H9 (cell line): ENCODE measurements around the gene MEIS2. TPM values are rescaled to one million over a fixed set of nuclear protein-coding genes. Genes with fewer than 3 reads are reported as not detected.

Source experiments
- DNase-seq: peaks from one replicate; pipeline ENCODE4 v3.0.0-alpha.2; 2017
- H2AFZ ChIP-seq: one replicate; pipeline ENCODE4 v1.6.1; 2013; ENCODE audit warnings: mild to moderate bottlenecking, low read length, control low read depth, moderate library complexity
- H2AK5ac ChIP-seq: 2 replicates; pipeline ENCODE4 v1.6.1; 2013; ENCODE audit warnings: low read length, control low read depth, mixed read lengths; ENCODE audit not compliant: insufficient read length
- H2BK120ac ChIP-seq: one replicate; pipeline ENCODE4 v1.6.1; 2013; ENCODE audit warnings: low read depth, mild to moderate bottlenecking, low read length, control low read depth, inconsistent platforms; ENCODE audit not compliant: poor library complexity, severe bottlenecking
- H2BK12ac ChIP-seq: 2 replicates; pipeline ENCODE4 v1.6.1; 2013; ENCODE audit warnings: low read length, control low read depth, mixed read lengths, low read depth; ENCODE audit not compliant: insufficient read length
- H2BK15ac ChIP-seq: 2 replicates; pipeline ENCODE4 v1.6.1; 2013; ENCODE audit warnings: low read depth, low read length, control low read depth
- H2BK20ac ChIP-seq: one replicate; pipeline ENCODE4 v1.6.1; 2013; ENCODE audit warnings: low read depth, mild to moderate bottlenecking, low read length, control low read depth, inconsistent platforms; ENCODE audit not compliant: poor library complexity, severe bottlenecking
- H2BK5ac ChIP-seq: 2 replicates; pipeline ENCODE4 v1.6.1; 2013; ENCODE audit warnings: low read length, control low read depth, mixed read lengths; ENCODE audit not compliant: insufficient read length
- H3K14ac ChIP-seq: 2 replicates; pipeline ENCODE4 v1.6.1; 2013; ENCODE audit warnings: low read length, control low read depth; ENCODE audit not compliant: insufficient read depth
- H3K18ac ChIP-seq: 2 replicates; pipeline ENCODE4 v1.6.1; 2013; ENCODE audit warnings: low read depth, mild to moderate bottlenecking, mixed read lengths, low read length, control low read depth; ENCODE audit not compliant: insufficient read length
- H3K23ac ChIP-seq: 2 replicates; pipeline ENCODE4 v1.6.1; 2013; ENCODE audit warnings: low read length, control low read depth, mixed read lengths, low read depth; ENCODE audit not compliant: insufficient read length
- H3K23me2 ChIP-seq: 2 replicates; pipeline ENCODE4 v1.6.1; 2013; ENCODE audit warnings: low read depth, mild to moderate bottlenecking, mixed read lengths, low read length, control low read depth; ENCODE audit not compliant: insufficient read length, poor library complexity, severe bottlenecking
- H3K27ac ChIP-seq: 2 replicates; pipeline ENCODE4 v1.5.1; 2013; ENCODE audit warnings: low read length, control low read depth, mixed read lengths, low read depth; ENCODE audit not compliant: insufficient read length
- H3K27me3 ChIP-seq: 2 replicates; pipeline ENCODE4 v1.6.1; 2013; ENCODE audit warnings: low read length, control low read depth, inconsistent platforms; ENCODE audit not compliant: insufficient read depth
- H3K4ac ChIP-seq: 2 replicates; pipeline ENCODE4 v1.6.1; 2013; ENCODE audit warnings: low read depth, mild to moderate bottlenecking, control low read depth, inconsistent platforms, low read length, moderate library complexity
- H3K4me1 ChIP-seq: 2 replicates; pipeline ENCODE4 v1.6.1; 2013; ENCODE audit warnings: low read length, control low read depth, inconsistent platforms; ENCODE audit not compliant: insufficient read depth
- H3K4me2 ChIP-seq: 2 replicates; pipeline ENCODE4 v1.6.1; 2013; ENCODE audit warnings: low read length, control low read depth, mixed read lengths; ENCODE audit not compliant: insufficient read length, insufficient read depth
- H3K56ac ChIP-seq: 2 replicates; pipeline ENCODE4 v1.6.1; 2013; ENCODE audit warnings: low read depth, mild to moderate bottlenecking, mixed read lengths, low read length, control low read depth; ENCODE audit not compliant: insufficient read length
- H3K79me1 ChIP-seq: 2 replicates; pipeline ENCODE4 v1.6.1; 2013; ENCODE audit warnings: low read depth, mild to moderate bottlenecking, moderate library complexity, low read length, control low read depth, inconsistent platforms; ENCODE audit not compliant: insufficient read depth, poor library complexity, severe bottlenecking
- H3K79me2 ChIP-seq: 2 replicates; pipeline ENCODE4 v1.6.1; 2013; ENCODE audit warnings: low read length, control low read depth, inconsistent platforms; ENCODE audit not compliant: insufficient read depth
- H3K9ac ChIP-seq: 2 replicates; pipeline ENCODE4 v1.6.1; 2013; ENCODE audit warnings: low read length, control low read depth, mixed read lengths; ENCODE audit not compliant: insufficient read length; ENCODE audit errors: extremely low read depth
- H3K9me3 ChIP-seq: one replicate; pipeline ENCODE4 v1.6.1; 2013; ENCODE audit warnings: low read depth, low read length, inconsistent platforms; ENCODE audit not compliant: control insufficient read depth
- H3T11ph ChIP-seq: one replicate; pipeline ENCODE4 v1.6.1; 2013; ENCODE audit warnings: mild to moderate bottlenecking, low read length, control low read depth, inconsistent platforms
- H4K20me1 ChIP-seq: one replicate; pipeline ENCODE4 v1.6.1; 2013; ENCODE audit not compliant: control insufficient read depth, insufficient read length, insufficient read depth
- H4K5ac ChIP-seq: 2 replicates; pipeline ENCODE4 v1.6.1; 2013; ENCODE audit warnings: low read depth, mild to moderate bottlenecking, mixed read lengths, low read length, control low read depth; ENCODE audit not compliant: insufficient read length
- H4K8ac ChIP-seq: replicated peaks from 2 replicates; pipeline ENCODE4 v1.6.1; 2013; ENCODE audit warnings: low read length, control low read depth, mixed read lengths, low read depth; ENCODE audit not compliant: insufficient read length
- H4K91ac ChIP-seq: 2 replicates; pipeline ENCODE4 v1.6.1; 2013; ENCODE audit warnings: low read depth, mild to moderate bottlenecking, moderate library complexity, mixed read lengths, low read length, control low read depth; ENCODE audit not compliant: insufficient read length
- H3K27ac Mint-ChIP-seq, 3 experiments: 2 replicates in 2 of 3; 3 replicates in 1 of 3; pipeline ENCODE4 v1.8.0; 2020 to 2021; ENCODE audit warnings: mixed read lengths in 3 of 3, mild to moderate bottlenecking in 1 of 3, moderate library complexity in 1 of 3
- H3K27me3 Mint-ChIP-seq: 2 replicates; pipeline ENCODE4 v1.8.0; 2021; ENCODE audit warnings: low read depth, mild to moderate bottlenecking, moderate library complexity, mixed read lengths
- H3K36me3 Mint-ChIP-seq, 3 experiments: 2 replicates in 2 of 3; 3 replicates in 1 of 3; pipeline ENCODE4 v1.8.0; 2020 to 2021; ENCODE audit warnings: low read depth in 3 of 3, mixed read lengths in 3 of 3; ENCODE audit not compliant: insufficient read depth in 1 of 3
- H3K4me1 Mint-ChIP-seq, 2 experiments: 2 replicates each; pipeline ENCODE4 v1.8.0; 2020; ENCODE audit warnings: mixed read lengths in 2 of 2
- H3K4me3 Mint-ChIP-seq, 2 experiments: 2 replicates in 1 of 2; 3 replicates in 1 of 2; pipeline ENCODE4 v1.8.0; 2020 to 2021; ENCODE audit warnings: mild to moderate bottlenecking in 2 of 2, mixed read lengths in 2 of 2, moderate library complexity in 1 of 2
- H3K9me3 Mint-ChIP-seq, 2 experiments: 2 replicates in 1 of 2; 3 replicates in 1 of 2; pipeline ENCODE4 v1.8.0; 2020; ENCODE audit warnings: mild to moderate bottlenecking in 2 of 2, mixed read lengths in 2 of 2, moderate library complexity in 1 of 2
- WGBS: extraction: QIAGEN DNeasy Blood & Tissue Kit; methylation state at CpG from one replicate; pipeline ENCODE4 v1.1.7; 2013; ENCODE audit warnings: missing lambda C conversion rate, low lambda C conversion rate, mixed read lengths; ENCODE audit not compliant: insufficient read length; ENCODE audit errors: extremely low coverage; 5-methylcytosine and 5-hydroxymethylcytosine counted together
- total RNA-seq: library from RNA; stranded (reverse); gene quantifications from 2 replicates; pipeline ENCODE4 v1.2.1, GENCODE V29; 2021
- TF ChIP-seq, protein P1 (sequence below): fragments of 200-600 bp; sonication (generic); conservative IDR thresholded peaks from 3 replicates; pipeline ENCODE4 v1.8.0; 2021; ENCODE audit warnings: antibody characterized with exemption, mild to moderate bottlenecking

The MEIS2 gene
- total RNA-seq, 1 experiment from 2014 or later, result 0.35 TPM

DNA sequence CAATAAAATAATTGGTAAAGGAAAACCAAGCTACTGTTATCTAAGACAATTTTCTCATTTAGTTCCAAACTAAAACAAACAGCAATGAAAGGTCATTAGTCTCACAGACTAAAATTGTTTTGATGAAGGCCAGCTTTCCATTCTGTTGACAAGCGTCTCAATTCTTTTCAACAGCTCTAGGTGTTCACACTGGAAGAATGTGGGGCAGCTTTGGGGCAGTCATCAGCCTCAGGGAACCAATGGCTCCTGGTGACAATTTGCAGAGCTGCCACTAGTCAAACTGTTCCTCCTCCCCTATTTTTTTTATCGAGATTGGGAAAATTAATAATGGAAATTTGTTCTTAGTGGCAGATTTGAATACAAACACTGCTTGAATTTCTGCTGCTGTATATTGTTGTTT lies 104.2 kb downstream of the MEIS2 start:
- no peak overlapping the region for H3K27ac Mint-ChIP-seq
- no peak overlapping the region for H2BK20ac ChIP-seq
- H2AK5ac ChIP-seq, result no peak overlapping the region
- no peak overlapping the region for H2BK5ac ChIP-seq
- no peaks in the 10 kb centered on the region; the same call in 1 of the 2 replicates for H3K4me1 ChIP-seq
- H3K9me3 Mint-ChIP-seq, result no peaks in the 10 kb centered on the region
- no peaks in the 10 kb centered on the region for H4K20me1 ChIP-seq
- 0 out of 2 replicates have a peak, but pooled peaks cover 2% of the 10 kb centered on the region for H3K27me3 Mint-ChIP-seq
- no peak overlapping the region for H4K8ac ChIP-seq
- no peak overlapping the region for H3K18ac ChIP-seq
- no peak overlapping the region for H2BK15ac ChIP-seq
- no peak overlapping the region for H3K27ac ChIP-seq
- no peaks in the 10 kb centered on the region for H3K79me1 ChIP-seq
- no peaks in the 10 kb centered on the region for H3K79me2 ChIP-seq
- DNase-seq, result no peak
- no peak overlapping the region for H4K5ac ChIP-seq
- no peak overlapping the region for H3K23ac ChIP-seq
- no peak overlapping the region for H3K9ac ChIP-seq
- H3K4me1 Mint-ChIP-seq, result peaks cover 0 to 5% of the 10 kb centered on the region in 2 experiments; a peak in 3 of 4 replicates
- H3K27me3 ChIP-seq, result no peaks in the 10 kb centered on the region
- no peak overlapping the region for H4K91ac ChIP-seq
- H3K56ac ChIP-seq, result no peak overlapping the region
- TF ChIP-seq, protein P1, sequence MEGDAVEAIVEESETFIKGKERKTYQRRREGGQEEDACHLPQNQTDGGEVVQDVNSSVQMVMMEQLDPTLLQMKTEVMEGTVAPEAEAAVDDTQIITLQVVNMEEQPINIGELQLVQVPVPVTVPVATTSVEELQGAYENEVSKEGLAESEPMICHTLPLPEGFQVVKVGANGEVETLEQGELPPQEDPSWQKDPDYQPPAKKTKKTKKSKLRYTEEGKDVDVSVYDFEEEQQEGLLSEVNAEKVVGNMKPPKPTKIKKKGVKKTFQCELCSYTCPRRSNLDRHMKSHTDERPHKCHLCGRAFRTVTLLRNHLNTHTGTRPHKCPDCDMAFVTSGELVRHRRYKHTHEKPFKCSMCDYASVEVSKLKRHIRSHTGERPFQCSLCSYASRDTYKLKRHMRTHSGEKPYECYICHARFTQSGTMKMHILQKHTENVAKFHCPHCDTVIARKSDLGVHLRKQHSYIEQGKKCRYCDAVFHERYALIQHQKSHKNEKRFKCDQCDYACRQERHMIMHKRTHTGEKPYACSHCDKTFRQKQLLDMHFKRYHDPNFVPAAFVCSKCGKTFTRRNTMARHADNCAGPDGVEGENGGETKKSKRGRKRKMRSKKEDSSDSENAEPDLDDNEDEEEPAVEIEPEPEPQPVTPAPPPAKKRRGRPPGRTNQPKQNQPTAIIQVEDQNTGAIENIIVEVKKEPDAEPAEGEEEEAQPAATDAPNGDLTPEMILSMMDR, result no peak
- no peak overlapping the region for H3T11ph ChIP-seq
- no peak overlapping the region for H3K4me2 ChIP-seq
- H3K9me3 ChIP-seq, result no peaks in the 10 kb centered on the region
- no peak overlapping the region for H3K4ac ChIP-seq
- no peaks in the 10 kb centered on the region for H3K36me3 Mint-ChIP-seq
- H3K23me2 ChIP-seq, result no peaks in the 10 kb centered on the region
- WGBS, result no CpG with 5 or more reads among the region's 2 CpGs
- H2AFZ ChIP-seq, result no peak overlapping the region
- no peak overlapping the region for H2BK12ac ChIP-seq
- no peak overlapping the region for H3K14ac ChIP-seq
- H2BK120ac ChIP-seq, result no peak overlapping the region
- H3K4me3 Mint-ChIP-seq, result no peak overlapping the region
